ENCODE data around the gene SLC7A5. TPM values are rescaled to one million over a fixed set of nuclear protein-coding genes. Genes with fewer than 3 reads are reported as not detected.

The SLC7A5 gene
- total and polyA plus RNA-seq, 2 of the 13 experiments (the other 11 are each of a cell fraction or from before 2014, with no cell fraction given): 79.6 to 155 TPM

DNA sequence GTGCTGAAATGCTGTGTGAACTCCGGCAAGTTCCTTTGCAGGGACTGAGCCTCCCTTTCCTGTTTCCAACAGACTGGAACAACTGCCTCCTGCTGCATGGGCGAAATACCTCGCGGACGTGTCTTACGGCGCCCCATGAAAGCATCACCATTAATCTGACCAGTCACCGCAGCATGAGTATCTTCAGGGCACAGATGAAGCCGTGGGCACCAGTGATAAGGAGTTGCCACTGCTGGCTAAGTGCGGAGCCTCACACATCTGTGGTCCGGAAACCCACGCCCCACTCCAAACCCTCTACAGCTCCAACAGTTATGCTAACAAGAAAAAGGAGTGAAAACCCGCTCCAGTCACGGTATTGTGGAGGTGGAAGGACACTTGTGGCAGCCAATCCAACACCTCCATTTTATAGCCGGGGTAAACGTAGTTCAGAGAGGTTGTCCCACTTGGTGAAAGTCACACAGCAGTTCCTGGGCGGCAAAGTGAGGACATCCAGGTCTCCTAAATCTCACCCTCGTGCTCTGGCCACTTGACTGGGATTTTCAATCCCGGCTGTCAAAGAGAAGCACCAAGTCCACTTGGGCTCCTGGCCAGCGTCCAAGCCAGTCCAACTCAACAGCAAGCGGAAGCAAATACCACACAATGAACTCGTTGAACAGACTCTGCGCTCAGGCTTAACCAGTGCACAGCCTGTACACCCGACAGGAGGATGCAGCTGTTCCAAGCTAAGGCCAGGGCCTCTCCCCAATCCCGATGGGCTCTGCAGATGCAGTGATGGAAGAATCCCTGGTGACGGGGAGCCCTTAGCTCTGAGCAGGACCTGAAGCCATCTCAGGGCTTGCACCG is 10.9 kb downstream of the SLC7A5 start (continued):
- peak; percentile 82 for TF ChIP-seq ZBTB33 (CRISPR knock-in tag; IDR thresholded peaks at IDR 0.05)
- peak; percentile 60; the same call in 1 of the 2 replicates for TF ChIP-seq ZNF564 (CRISPR knock-in tag; IDR thresholded peaks at IDR 0.05)
- peak; percentile 60; the same call in 1 of the 2 replicates for TF ChIP-seq ZNF292 (CRISPR knock-in tag; IDR thresholded peaks at IDR 0.05; ENCODE audit: borderline replicate concordance, low read depth)
- TF ChIP-seq, protein P1, sequence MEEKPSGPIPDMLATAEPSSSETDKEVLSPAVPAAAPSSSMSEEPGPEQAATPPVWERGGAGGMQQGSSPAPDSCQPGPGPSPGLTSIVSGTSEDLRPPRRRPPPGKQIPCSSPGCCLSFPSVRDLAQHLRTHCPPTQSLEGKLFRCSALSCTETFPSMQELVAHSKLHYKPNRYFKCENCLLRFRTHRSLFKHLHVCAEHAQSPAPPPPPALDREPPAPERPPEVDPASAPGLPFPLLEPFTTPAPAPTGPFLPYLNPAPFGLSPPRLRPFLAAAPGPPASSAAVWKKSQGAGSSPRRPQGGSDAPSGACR (CRISPR knock-in tag; IDR thresholded peaks at IDR 0.05): 0 out of 2 replicates have a peak, but pooled peaks have one; percentile 64
- peak; percentile 50 for TF ChIP-seq RXRA (CRISPR knock-in tag; IDR thresholded peaks at IDR 0.05)
- 0 out of 4 replicates have a peak, but pooled peaks of 1 of the 2 experiments have one; percentile 43 for TF ChIP-seq ATF4 (CRISPR knock-in tag; IDR thresholded peaks at IDR 0.05)
- TF ChIP-seq, protein P2, sequence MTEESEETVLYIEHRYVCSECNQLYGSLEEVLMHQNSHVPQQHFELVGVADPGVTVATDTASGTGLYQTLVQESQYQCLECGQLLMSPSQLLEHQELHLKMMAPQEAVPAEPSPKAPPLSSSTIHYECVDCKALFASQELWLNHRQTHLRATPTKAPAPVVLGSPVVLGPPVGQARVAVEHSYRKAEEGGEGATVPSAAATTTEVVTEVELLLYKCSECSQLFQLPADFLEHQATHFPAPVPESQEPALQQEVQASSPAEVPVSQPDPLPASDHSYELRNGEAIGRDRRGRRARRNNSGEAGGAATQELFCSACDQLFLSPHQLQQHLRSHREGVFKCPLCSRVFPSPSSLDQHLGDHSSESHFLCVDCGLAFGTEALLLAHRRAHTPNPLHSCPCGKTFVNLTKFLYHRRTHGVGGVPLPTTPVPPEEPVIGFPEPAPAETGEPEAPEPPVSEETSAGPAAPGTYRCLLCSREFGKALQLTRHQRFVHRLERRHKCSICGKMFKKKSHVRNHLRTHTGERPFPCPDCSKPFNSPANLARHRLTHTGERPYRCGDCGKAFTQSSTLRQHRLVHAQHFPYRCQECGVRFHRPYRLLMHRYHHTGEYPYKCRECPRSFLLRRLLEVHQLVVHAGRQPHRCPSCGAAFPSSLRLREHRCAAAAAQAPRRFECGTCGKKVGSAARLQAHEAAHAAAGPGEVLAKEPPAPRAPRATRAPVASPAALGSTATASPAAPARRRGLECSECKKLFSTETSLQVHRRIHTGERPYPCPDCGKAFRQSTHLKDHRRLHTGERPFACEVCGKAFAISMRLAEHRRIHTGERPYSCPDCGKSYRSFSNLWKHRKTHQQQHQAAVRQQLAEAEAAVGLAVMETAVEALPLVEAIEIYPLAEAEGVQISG (CRISPR knock-in tag; IDR thresholded peaks at IDR 0.05): peak; percentile 45
- TF ChIP-seq DR1 (CRISPR knock-in tag; IDR thresholded peaks at IDR 0.05): 0 out of 2 replicates have a peak, but pooled peaks have one; percentile 27
- peak; percentile 62; the same call in 1 of the 2 replicates for TF ChIP-seq SKIL (CRISPR knock-in tag; IDR thresholded peaks at IDR 0.05; ENCODE audit: borderline replicate concordance)
- TF ChIP-seq CSRNP1 (CRISPR knock-in tag; IDR thresholded peaks at IDR 0.05): peak; percentile 52; the same call in 1 of the 2 replicates
- TF ChIP-seq ZFY (CRISPR knock-in tag; IDR thresholded peaks at IDR 0.05): peak; percentile 71
- peak; percentile 47; the same call in 1 of the 2 replicates for TF ChIP-seq MIXL1 (CRISPR knock-in tag; IDR thresholded peaks at IDR 0.05)
